CD4-positive, alpha-beta T cell treated with Interleukin-10 for 1 hour (primary cell): Measurements from ENCODE around the gene MYO1F.
A peak's percentile ranks its signal among the peaks of the same experiment; 100 is the strongest.
"Not testable (repeated sequence)": the region's sequence is repeated elsewhere in the genome, so short reads cannot be mapped to it uniquely, and the experiment has no call there.

Experiments used
- DNase-seq: peaks from one replicate; pipeline ENCODE4 v3.0.0-alpha.2; 2020

MYO1F gene

DNA sequence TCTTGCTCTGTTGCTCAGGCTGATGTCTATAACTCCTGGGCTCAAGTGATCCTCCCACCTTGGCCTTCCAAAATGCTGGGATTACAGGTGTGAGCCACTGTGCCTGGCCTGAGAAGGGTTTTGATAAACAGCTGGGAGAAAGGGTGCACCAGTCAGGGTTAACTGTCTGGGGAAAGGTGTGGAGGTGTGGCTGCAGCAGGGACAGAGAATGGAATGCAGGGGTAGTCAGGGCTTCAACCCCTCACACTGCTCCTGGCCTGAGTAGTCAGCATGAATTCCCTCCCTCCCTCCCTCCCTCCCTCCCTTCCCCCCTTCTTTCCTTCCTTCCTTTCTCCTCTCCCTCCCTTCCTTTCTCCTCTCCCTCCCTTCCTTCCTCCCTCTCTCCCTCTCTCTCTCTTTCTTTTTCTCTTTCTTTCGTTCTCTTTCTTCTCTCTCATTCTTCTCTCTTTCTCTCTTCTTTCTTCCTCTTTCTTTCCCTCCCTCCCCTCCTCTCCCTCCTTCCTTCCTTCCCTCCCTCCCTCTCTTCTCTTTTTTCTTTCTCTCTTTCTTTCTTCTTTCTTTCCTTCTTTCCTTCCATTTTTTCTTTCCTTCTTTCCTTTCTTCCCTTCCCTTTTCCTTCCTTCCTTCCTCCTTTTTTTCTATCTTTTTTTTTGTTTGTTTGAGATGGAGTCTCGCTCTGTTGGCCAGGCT lies 16.0 kb downstream of the MYO1F start:
- no peak for DNase-seq

DNA sequence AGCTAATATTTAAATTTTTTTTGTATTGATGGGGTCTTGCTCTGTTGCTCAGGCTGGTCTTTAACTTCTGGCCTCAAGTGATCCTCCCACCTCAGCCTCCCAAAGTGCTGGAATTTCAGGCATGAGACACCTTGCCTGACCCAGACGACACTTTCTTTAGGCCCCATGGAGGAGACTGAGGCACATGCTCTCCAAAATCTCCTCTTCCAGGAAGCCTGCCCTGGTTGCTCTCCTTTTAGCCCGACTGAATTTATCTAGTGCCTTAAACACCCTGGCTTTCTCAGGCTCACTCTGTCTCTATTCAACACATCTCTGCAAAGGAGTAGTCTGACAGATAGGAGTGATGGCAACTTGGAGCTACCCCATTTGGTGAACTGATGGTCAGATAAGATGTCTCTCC lies 18.9 kb downstream of the MYO1F start:
- DNase-seq = no peak

DNA sequence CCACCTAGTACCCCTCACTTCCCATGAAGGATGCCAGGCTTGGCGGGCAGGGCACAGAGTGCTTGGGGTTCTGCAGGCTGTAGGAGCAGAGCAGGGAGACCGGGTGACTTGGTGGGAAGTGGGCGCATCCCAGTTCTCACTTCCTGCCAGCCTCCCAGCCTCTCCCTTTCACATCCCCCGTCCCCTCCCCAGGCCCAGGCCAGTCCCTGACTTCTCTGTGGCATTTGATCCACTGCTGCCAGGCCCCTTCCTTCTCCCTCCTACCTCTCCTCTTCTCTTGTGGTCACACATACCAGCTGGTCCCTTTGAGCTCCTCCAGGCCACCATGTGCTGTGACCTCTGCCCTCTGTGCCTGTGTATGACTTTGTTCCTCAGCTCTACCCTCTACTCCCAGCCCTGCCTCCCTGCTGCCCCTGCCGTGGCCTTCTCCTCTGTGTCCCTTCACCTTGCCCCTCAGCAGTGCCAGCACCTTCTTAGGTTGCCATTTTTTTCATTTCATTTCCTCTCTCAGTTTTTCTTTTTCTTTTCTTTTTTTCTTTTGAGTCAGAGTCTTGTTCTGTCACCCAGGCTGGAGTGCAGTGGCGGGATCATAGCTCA lies 19.5 kb downstream of the MYO1F start:
- no peak for DNase-seq

DNA sequence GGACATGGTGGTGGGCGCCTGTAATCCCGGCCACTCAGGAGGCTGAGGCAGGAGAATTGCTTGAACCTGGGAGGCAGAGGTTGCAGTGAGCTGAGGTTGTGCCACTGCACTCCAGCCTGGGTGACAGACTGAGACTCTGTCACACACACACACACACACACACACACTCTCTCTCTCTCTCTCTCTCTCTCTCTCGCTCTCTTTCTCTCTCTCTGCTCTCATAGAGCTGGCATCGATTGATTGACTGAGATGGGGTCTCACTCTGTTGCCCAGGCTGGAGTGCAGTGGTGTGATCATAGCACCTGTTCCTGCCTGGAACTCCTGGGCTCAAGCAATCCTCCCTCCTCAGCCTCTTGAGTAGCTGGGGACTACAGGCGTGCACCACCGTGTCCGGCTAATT lies 23.5 kb downstream of the MYO1F start:
- not testable (repeated sequence) for DNase-seq

DNA sequence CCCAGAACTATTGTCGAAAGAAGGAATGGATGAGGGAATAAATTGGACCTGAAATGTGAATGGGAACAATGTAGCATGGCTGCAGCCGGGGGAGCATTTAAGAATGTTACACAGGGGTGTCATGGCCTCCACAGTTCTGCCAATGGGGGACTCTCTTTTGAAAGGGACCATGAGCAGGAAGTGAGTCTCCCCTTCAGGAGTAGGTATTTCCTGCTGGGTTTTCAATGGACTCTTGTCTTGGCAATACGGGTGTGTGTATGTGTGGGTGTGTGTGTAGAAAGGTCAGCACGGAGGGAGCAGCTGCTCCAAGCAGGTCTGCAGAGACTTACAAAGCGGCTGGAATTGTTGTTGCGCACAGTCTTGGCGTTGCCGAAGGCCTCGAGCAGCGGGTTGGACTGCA lies 24.4 kb downstream of the MYO1F start:
- DNase-seq = no peak

DNA sequence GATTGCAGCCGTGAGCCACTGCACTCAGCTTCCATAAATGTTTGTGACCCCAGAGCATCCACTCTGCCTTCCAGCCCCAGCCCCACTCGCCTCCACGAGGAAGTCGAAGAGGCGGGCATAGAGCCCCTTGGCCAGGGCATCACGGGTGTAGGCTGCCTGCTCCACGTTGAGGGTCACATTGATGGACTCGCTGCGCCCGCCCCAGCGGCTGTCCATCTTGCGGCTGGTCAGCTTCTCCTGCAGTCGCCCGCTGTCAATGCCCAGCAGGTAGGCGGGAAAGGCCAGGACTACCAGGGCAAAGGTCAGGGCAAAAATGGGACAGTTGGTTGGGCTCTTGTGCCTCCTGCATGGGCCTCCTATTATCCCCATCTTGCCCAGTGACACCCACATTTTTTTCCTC lies 27.2 kb downstream of the MYO1F start:
- no peak for DNase-seq

DNA sequence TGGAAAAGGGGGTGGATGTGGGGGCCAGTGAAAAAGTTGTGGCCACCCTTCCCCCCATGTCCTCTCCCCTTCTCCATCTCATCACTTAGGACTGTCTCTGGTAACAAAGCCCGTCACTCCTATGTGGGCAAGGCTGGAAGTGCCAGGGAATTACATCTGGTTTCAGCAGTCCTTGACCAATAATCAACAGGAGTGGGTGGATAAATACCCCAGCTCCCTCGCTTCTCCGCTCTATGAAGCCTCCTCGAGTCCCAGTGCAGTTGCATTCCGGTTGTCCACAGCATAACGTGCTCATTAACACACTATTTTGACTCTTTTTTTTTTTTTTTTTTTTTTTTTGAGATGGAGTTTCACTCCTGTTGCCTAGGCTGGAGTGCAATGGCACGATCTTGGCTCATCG lies 31.5 kb downstream of the MYO1F start:
- DNase-seq = no peak

DNA sequence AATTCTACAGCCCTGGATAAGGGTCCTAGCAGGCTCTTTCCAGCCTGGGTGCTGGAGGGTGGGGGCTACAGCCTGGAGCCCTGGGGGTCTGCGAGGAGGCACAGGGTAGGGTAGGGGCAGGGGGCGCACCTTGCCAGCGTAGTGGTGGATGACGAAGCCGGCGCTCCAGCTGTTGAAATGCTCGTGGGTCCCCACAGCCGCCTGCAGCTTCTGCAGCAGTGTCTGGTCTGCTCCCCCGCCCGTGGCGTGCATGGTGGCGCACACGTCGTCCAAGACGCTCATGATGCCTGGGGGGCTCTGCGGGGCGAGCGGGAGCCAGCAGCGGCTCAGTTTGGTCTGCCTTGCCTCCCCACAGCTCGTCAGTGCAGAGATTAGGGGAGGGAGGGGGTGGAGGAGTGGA lies 33.1 kb downstream of the MYO1F start:
- no peak for DNase-seq

DNA sequence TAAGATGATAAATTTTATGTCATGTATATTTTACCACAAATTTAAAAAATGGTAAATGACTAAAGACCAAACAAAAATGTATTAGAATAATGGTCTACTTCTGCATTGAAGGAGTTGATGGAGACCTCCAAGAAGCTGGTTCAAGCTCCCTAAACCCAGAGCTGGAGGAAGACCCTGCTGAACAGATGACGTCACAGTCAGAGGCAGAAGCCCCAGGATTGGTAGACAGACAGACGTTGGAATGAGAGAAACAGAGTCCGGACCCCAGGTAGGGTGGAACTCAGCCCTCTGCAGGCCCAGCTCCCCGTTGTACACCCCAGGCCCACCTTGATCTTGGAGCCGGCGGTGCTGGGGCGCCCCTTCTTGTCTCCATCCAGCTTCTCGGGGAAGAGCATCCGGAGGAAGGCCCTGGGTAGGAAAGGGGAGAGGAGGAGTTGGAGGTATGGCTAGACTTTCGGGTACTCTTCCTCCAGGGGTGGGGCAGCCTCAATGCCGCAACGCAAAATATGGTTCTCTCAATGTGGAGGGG lies 37.6 kb downstream of the MYO1F start:
- DNase-seq = no peak

DNA sequence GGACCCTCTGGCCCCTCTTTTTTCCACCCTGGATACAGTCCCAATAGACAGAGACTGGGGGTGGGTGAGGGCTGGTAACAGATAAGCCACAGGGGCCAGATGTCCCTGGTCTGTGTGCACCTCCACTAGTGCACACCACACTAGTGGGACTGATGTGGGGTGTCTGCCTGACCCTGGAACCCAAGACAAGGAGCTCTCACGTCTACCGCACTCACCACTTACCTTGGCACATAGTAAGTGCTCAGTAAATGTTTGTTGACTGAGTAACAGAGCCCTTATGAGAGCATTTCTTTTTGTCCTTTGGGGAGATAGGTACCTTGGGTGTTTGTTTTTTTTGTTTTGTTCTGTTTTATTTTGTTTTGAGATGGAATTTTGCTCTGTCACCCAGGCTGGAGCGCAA lies 40.1 kb downstream of the MYO1F start:
- no peak for DNase-seq

DNA sequence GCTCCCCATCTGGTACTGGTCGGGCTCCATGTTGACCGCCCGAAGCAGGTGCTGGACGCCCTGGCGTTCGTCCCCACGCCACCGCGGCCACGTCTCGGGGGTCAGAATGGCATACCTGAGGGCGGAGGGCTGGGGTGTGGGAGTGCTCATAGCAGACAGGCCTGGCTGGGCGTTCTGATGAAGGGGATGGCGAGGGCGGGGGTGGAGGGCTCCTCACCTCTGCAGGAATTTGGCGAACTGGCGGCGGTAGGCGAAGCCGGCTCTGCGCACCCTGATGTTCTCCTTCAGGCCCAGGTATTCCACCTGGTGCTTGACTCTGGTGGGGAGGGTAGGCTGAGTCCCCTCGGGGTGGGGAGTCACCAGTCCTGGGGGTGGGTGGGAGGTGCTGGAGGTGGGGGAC lies 41.0 kb downstream of the MYO1F start:
- DNase-seq = no peak

DNA sequence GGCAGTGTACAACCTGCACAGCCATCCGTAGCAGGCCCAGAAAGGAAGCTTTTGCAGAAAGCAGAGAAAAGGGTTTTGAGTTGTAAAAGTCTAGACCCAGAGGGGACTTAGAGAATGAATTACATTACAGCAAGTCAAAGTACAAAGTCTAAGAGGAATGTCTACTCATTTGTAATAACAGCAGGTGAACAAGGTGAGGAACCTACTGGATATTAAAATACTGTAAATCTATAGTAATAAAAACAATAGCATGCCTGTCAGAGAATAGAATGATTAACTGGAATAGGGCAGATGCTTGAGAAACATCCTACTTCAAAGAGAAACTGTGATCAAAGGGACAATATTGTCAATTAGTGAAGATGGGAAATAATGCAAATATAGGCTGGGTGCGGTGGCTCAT lies 45.0 kb downstream of the MYO1F start:
- DNase-seq = no peak

DNA sequence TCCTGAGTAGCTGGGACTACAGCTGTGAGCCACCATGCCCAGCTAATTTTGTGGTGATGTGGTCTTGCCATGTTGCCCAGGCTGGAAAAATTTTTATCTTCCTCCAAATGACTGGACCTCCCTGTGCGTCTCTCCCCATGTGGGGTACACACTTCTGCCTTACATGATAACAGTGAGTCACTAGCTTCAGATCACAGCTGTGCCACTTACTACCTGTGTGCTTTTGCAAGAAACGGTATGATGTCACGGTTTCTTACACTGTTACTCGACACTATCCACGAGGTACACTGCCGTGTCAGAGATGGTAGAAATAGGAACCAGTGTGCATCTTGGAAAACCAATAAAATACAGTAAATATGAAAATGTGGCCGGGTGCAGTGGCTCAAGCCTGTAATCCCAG lies 45.8 kb downstream of the MYO1F start:
- no peak for DNase-seq

DNA sequence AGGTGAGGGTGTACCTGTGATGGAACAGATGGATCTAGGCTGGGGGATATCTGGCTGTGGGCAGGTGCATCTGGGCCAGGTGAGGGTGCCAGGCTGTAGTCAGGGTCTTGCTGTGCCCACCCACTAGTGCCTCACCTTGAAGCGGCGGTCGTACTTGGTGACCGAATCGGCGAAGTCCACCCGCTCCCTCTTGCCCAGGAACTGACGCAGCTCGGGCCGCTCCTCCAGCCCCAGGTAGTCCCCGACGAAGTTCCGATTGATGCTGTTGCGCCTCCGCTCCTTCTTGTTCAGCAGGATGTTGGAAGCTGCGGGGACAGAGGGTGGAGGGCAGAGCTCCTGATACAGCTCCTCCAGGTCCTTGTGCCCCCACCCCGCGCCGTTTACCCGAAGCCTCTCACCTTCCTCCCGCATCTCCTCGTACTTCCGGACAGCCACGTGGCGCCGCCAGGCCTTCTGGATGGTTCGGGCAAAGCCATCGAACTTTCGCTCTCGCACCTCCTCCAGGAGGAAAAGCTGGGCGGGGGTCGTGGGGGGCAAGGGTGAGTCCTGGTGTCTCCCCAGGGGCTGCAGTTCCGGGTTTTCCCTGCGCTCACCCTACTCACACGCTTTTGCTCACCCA lies 47.1 kb downstream of the MYO1F start:
- no peak for DNase-seq

DNA sequence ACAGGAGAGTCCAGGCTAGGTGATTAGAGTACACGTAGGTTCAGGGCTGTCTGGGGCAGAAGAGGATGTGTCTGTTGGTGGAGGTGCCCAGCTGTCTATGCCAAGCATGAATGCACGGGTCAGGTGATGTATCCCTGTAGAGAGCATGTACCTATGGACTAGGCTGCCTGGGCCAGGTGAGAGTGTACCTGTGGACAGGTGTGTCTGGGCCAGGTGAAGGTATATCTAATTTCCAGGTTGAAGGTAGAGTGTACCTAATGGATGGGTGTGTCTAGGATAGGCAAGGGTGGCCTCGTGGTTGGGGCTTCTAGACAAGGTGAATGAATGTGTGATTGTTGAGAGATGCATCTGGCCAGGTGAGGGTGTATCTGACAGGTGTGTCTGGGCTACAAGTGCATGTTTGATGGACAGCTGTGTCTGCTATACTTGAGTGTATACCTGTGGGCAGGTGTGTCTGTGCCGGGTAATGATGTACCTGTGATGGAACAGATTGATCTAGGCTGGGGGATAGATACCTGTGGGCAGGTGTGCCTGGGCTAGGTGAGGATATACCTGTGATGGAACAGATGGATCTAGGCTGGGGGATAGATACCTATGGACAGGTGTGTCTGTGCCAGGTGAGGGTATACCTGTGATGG lies 47.8 kb downstream of the MYO1F start:
- no peak for DNase-seq

DNA sequence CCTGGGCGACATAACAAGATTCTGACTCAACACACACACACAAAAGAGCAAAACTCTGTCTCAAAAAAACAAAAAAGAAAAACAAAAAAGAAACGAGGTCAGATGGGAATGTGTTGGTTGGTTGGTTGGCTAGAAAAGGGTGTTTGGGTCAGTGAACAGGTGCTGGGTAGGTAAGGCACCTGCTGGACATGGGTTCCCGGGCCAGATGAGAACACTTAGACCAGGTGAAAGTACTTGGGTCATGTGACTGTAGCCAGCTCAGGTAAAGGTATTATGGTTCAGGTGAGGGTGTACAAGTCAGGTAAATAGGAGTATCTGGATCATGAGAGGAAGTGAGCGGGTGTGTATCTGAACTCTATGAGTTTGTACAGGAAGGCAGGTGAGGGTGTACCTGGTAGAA lies 48.7 kb downstream of the MYO1F start:
- DNase-seq = no peak

DNA sequence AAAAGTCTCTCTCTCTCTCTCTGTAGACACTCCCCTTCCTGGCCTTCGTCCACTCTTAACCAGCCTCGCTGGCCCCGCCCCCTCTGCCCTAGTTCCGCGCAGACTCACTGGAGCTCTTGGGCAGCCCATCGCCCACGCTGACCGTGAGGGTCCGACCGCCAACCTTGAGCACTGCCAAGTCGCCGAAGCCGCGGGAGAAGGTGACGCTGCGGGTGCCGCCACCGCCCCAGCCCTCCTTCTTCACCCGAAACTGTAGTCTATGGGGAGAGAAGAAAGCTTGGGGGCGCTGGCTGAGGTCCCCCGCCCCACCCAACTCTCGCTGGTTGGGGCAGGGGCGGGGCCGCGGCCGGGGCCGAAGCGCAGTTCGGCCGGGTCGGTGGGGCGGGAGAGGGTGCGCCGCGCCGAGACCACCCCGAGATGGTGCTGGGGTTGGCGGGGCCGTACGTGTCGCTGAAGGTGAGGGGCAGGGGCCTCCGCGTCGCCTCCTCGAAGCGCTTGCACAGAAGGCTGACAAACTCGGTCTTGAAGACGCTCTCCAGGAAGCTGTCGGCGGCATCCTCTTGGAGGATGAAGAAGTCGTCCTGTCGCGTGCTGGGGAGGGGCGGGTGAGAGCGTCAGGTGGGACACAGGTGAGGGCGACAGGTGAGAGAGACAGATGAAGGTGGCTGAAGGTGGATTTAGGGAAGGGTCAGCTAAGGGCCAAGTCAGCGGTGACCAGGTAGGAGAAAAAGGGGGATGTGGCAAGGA lies 50.7 kb downstream of the MYO1F start:
- DNase-seq = no peak

DNA sequence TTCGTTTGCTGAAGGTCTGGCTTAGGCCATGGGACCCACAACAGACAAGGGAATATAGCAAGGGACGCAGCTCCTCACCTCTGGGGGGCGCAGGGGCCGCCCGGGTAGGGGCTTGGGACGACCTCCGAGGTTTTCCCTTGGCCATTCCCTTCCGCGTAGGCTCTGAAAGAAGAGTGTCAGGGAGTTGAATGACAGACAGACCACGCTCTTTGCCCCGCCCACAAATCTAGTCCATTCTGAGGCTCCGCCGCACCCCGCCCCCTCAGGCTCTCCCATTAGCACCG lies 51.9 kb downstream of the MYO1F start:
- no peak for DNase-seq

DNA sequence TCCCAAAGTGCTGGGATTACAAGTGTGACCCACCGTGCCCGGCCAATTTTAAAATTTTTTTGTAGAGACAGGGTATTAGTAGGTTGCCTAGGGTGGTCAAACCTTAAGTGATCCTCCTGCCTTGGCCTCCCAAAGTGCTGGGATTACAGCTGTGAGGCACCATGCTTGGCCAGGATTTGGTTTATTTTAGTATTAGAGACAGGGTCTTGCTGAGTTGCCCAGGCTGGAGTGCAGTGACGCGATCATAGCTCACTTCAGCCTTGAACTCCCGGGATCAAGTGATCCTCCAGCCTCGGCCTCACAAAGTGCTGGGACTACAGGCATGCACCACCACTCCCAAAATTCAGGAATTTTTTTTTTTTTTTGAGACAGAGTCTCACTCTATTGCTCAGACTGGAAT lies 57.9 kb downstream of the MYO1F start:
- no peak for DNase-seq

DNA sequence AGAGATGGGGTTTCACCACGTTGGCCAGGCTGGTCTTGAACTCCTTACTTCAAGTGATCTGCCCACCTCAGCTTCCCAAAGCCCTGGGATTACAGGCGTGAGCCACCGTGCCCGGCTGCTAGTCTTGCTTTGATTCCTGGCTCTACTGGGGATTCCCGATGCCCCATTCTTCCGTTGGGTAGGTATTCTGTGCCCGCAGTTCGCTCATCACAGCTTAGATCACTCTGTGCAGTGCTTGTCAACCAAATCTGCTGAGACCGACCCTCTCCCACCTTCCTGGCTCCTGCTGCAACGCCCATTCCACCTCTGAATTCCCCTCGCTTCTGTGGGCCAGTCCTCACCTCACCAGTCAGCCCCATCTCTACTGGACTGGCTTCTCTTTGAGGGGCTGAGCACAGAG lies 58.7 kb downstream of the MYO1F start:
- no peak for DNase-seq

DNA sequence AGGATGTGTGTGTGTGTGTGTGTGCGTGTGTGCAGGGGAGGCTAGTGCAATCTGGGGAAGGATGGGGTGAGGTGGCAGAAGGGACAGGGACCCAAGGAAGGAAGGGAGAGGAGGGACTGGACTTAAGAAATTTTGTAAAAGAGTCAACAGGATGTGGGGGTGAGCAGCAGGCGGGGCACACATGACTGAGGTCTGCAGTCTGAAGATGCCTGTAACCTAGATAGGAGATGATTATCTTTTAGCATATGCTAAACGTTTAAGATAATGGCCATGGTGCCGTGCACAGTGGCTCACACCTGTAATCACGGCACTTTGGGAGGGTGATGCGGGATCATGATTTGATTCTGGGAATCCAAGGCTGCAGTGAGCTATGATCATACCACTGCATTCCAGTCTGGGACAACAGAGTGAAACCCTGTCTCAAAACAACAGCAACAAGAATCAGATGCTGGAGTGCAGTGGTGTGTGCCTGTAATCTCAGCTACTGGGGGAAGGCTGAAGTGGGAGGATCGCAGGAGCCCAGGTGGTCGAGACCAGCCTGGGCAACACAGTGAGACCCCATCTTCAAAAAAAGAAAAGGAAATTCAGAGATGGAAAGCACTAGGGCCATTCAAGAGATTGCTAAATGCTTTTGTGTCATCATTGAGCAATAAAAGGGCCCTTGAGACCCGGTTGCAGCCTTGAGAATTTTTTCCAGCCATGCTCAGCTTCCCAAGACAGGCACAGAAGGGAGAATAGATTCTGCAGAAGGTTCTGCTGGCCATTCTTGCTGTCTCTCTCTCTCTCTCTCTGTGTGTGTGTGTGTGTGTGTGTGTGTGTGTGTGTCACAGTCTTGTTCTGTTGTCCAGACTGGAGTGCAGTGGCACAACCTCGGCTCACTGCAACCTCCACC lies 59.4 kb downstream of the MYO1F start:
- peak; percentile 72 for DNase-seq

DNA sequence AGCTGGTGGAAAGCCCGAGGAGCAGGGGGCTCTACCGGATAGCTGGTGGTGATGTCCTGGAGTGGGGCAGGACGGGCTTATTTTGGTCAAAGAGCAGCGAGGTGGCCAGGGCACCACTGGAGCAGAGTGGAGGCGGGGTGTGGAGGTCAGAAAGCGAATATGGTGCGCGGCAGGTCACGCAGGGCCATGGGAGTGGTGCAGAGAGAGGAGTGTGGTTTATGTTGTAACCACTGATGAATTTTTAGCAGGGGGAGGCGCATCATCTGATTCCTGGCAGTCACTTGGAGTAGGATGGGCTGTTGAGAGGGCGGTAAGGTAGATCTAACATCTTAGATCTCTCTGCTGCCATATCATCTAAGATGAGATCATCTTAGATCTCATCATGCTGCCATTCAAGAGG lies 61.9 kb downstream of the MYO1F start:
- DNase-seq = peak; percentile 82
